GM19240 (cell line): Measurements from ENCODE around the gene OR2AP1.
"Not testable (repeated sequence)": the region's sequence is repeated elsewhere in the genome, so short reads cannot be mapped to it uniquely, and the experiment has no call there.

Experiments
- DNase-seq: peaks from one replicate; pipeline ENCODE4 v3.0.0; 2011; ENCODE audit warnings: low spot score; ENCODE audit not compliant: insufficient read length

Gene OR2AP1

DNA sequence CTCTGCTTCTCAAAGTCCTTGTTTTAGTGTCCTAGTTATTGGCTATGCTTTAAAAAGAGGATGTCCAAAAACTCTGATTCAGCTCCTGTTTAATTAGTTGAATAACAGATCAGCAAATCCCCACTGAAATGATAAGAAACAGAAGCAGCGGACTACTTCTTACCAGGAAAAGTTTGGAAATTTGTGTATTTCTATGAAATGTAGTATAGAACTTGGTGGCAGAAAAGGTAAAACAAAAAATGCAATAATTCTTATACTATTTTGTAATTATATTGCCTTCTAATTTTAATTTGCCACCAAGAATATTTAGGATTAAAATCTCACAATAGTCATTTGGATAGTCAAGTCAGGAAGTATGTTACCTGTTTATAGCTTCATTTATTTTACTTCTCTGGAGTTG is at the start of gene OR2AP1:
Gene OR2AP1, plus strand, starts transcription at position 301 of the 400 bp plus-strand sequence. CDS start 1,947 bp downstream, outside the sequence.
- no peak for DNase-seq

- DNase-seq = not testable (repeated sequence)
Observed at GRCh38 chr12:55548235-55548634, 24.0 kb upstream of the OR2AP1 start.

DNA sequence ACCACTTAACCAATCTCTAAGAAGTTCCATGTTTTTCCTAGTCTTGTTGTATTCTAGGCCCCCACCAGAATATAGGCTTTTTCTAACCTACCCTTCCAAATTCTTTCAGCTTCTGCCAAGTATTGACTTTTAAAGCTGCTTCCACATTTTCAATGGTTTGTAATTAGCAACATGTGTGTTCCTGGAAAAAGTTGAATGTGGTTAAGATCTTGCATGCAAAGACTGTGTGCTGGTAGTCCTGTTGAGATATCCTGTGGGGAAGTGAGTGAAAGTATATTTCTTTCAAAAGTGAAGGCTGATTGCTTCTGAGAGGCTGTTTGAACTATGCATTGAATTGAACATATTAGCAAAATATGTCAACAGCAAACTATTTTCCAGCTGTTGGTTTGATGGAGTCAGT is 23.5 kb upstream of the OR2AP1 start:
- no peak for DNase-seq

GRCh38 chr12:55549302-55549701 is 23.0 kb upstream of the OR2AP1 start, which contains the start of gene OR6C4:
OR6C4 (plus strand) TSS chr12:55549602; CDS start chr12:55551227, 1,625 bp downstream.
- no peak for DNase-seq

- DNase-seq = no peak
Observed at GRCh38 chr12:55554296-55554695, 18.0 kb upstream of the OR2AP1 start.

- not testable (repeated sequence) for DNase-seq
Observed at GRCh38 chr12:55570060-55570459, 2.2 kb upstream of the OR2AP1 start.

DNA sequence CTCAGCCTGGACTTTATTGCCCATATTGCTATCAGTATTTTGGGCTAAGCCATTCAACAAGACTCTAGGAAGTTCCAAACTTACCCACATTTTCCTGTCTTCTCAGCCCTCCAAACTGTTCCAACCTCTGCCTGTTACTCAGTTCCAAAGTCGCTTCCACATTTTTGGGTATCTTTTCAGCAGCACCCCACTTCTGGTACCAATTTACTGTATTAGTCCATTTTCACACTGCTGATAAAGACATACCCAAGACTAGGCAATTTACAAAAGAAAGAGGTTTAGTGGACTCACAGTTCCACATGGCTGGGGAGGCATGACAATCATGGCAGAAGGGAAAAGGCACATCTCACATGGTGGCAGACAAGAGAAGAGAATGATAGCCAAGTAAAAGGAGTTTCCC is 1.6 kb upstream of the OR2AP1 start:
- DNase-seq = not testable (repeated sequence)

DNA sequence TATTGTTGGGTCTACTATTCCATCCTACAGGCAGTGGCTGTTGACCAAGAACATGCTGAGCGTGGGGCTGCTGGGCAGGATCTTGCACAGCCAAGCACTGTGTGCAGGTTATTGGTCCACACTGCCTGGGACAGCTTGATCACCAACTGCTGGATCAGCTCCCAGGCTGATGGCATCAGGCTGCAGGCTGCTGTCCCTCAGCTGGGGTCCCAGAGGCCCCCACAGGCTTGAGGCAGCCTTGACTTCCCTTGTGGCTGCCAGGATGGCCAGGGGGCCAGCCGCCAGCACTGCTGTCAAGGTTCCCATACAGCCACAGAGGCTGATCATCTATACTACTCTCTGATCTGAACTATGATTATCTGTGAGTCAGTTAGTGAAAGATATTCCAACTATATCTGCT is 9.8 kb downstream of the OR2AP1 start:
- DNase-seq = no peak

GRCh38 chr12:55585817-55586216 is 13.5 kb downstream of the OR2AP1 start:
- no peak for DNase-seq

- not testable (repeated sequence) for DNase-seq
Observed at GRCh38 chr12:55590152-55590551, 17.9 kb downstream of the OR2AP1 start.

- no peak for DNase-seq
Observed at GRCh38 chr12:55607821-55608594, 35.7 kb downstream of the OR2AP1 start.

- DNase-seq = no peak
Observed at GRCh38 chr12:55610598-55610997, 38.3 kb downstream of the OR2AP1 start.

GRCh38 chr12:55612646-55613045 is 40.4 kb downstream of the OR2AP1 start:
- no peak for DNase-seq

GRCh38 chr12:55614764-55615163 is 42.5 kb downstream of the OR2AP1 start:
- DNase-seq = no peak

- no peak for DNase-seq
Observed at GRCh38 chr12:55619354-55620138, 47.3 kb downstream of the OR2AP1 start.

DNA sequence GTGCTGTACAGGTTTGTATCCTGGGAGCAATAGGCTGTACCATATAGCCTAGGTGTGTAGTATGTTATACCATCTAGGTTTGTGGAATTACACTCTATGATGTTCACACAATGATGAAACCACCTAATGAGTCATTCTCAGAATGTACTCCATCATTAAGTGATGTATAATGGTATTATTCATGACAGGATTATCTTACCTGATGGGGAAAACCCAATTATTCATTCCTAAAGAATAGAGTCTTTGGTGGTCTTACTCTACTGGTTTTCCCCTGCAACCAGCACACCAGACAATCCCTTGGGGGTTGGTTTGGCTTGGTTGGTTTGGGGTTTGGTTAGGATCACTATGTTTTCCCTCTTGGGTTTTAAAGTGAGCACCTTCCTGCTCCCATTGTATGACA is 51.8 kb downstream of the OR2AP1 start:
- DNase-seq = no peak
